ENCODE measurements around the gene SLC35F2. TPM values are rescaled to one million over a fixed set of nuclear protein-coding genes. Genes with fewer than 3 reads are reported as not detected.

Gene SLC35F2
- total and polyA plus RNA-seq, 2 donors (not counting 1 experiment from before 2014, with no cell fraction given): 2.8 to 7.4 TPM

GRCh38 chr11:107849790-107850189, 8.8 kb downstream of the SLC35F2 start:
- H3K4me3 ChIP-seq (replicated peaks in 1 of 4; ENCODE audit: control extremely low read depth in 1 of 4, insufficient read depth in 1 of 4, low read depth in 3 of 4, low read length in 4 of 4): no peak overlapping the region
- H3K4me2 ChIP-seq (ENCODE audit: extremely low read depth, insufficient read depth, low read length): no peak overlapping the region
- no peaks in the 10 kb centered on the region for H4K20me1 ChIP-seq (ENCODE audit: control insufficient read depth, extremely low read depth, insufficient read depth, low read length)
- no peaks in the 10 kb centered on the region for H3K36me3 ChIP-seq (ENCODE audit: control insufficient read depth, insufficient read depth, low read length)
- H3K4me1 ChIP-seq (ENCODE audit: control insufficient read depth, extremely low read depth, insufficient read depth, low read length): no peaks in the 10 kb centered on the region
- TF ChIP-seq EZH2 (IDR thresholded peaks at IDR 0.05; ENCODE audit: low read length, missing control alignments) (no peak), CTCF (conservative IDR thresholded peaks at IDR 0.05 in 1 of 2, IDR thresholded peaks at IDR 0.05 in 1 of 2; ENCODE audit: low read depth in 1 of 2, low read length in 2 of 2) (no peak)
- no peaks in the 10 kb centered on the region for H3K9me3 ChIP-seq (ENCODE audit: control insufficient read depth, insufficient read depth, low read depth, low read length)
- H3K27me3 ChIP-seq (ENCODE audit: control insufficient read depth, insufficient read depth, low read length): no peaks in the 10 kb centered on the region
- H3K9ac ChIP-seq (ENCODE audit: insufficient read depth, low read length): no peak overlapping the region
- no peak overlapping the region for H2AFZ ChIP-seq (ENCODE audit: low read length)
- DNase-seq (ENCODE audit: low read depth in 2 of 2): no peak
- H3K79me2 ChIP-seq (ENCODE audit: control insufficient read depth, insufficient read depth, low read length): no peaks in the 10 kb centered on the region
- H3K27ac ChIP-seq (ENCODE audit: insufficient read depth, low read length): no peak overlapping the region

- no peak overlapping the region for H3K27ac ChIP-seq (ENCODE audit: insufficient read depth, low read length)
- H3K27me3 ChIP-seq (ENCODE audit: control insufficient read depth, insufficient read depth, low read length): no peaks in the 10 kb centered on the region
- H3K36me3 ChIP-seq (ENCODE audit: control insufficient read depth, insufficient read depth, low read length): no peaks in the 10 kb centered on the region
- no peak overlapping the region for H3K4me3 ChIP-seq (replicated peaks in 1 of 4; ENCODE audit: control extremely low read depth in 1 of 4, insufficient read depth in 1 of 4, low read depth in 3 of 4, low read length in 4 of 4)
- H3K79me2 ChIP-seq (ENCODE audit: control insufficient read depth, insufficient read depth, low read length): no peaks in the 10 kb centered on the region
- H3K4me2 ChIP-seq (ENCODE audit: extremely low read depth, insufficient read depth, low read length): no peak overlapping the region
- H3K4me1 ChIP-seq (ENCODE audit: control insufficient read depth, extremely low read depth, insufficient read depth, low read length): no peaks in the 10 kb centered on the region
- no peak overlapping the region for H3K9ac ChIP-seq (ENCODE audit: insufficient read depth, low read length)
- no peak for DNase-seq (ENCODE audit: low read depth in 2 of 2)
- no peaks in the 10 kb centered on the region for H4K20me1 ChIP-seq (ENCODE audit: control insufficient read depth, extremely low read depth, insufficient read depth, low read length)
- no peak overlapping the region for H2AFZ ChIP-seq (ENCODE audit: low read length)
- no peaks in the 10 kb centered on the region for H3K9me3 ChIP-seq (ENCODE audit: control insufficient read depth, insufficient read depth, low read depth, low read length)
- TF ChIP-seq CTCF (conservative IDR thresholded peaks at IDR 0.05 in 1 of 2, IDR thresholded peaks at IDR 0.05 in 1 of 2; ENCODE audit: low read depth in 1 of 2, low read length in 2 of 2) (no peak), EZH2 (IDR thresholded peaks at IDR 0.05; ENCODE audit: low read length, missing control alignments) (no peak)
Measured at GRCh38 chr11:107848345-107848744, 10.2 kb downstream of the SLC35F2 start.

DNA sequence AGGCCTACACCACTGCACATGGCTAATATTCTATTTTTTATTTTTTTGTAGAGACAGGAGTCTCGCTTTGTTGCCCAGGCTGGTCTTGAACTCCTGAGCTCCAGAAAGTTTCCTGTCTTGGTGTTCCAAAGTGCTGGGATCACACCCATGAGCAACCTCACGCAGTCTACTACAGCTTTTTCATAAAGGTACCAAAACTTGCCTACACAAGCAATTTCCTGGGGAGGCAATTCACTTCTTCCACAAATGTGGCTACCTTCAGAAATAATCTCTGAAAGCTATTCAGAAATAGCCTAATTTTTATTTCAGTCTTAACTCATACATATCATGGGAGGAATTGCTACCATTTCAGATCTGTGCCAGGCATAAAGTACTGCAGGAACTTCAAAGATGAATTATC, 11.4 kb downstream of the SLC35F2 start:
- H4K20me1 ChIP-seq (ENCODE audit: control insufficient read depth, extremely low read depth, insufficient read depth, low read length): no peaks in the 10 kb centered on the region
- no peak for TF ChIP-seq CTCF (conservative IDR thresholded peaks at IDR 0.05 in 1 of 2, IDR thresholded peaks at IDR 0.05 in 1 of 2; ENCODE audit: low read depth in 1 of 2, low read length in 2 of 2)
- TF ChIP-seq EZH2 (IDR thresholded peaks at IDR 0.05; ENCODE audit: low read length, missing control alignments): no peak
- H3K9ac ChIP-seq (ENCODE audit: insufficient read depth, low read length): no peak overlapping the region
- H3K79me2 ChIP-seq (ENCODE audit: control insufficient read depth, insufficient read depth, low read length): no peaks in the 10 kb centered on the region
- H3K36me3 ChIP-seq (ENCODE audit: control insufficient read depth, insufficient read depth, low read length): no peaks in the 10 kb centered on the region
- no peak overlapping the region for H3K4me2 ChIP-seq (ENCODE audit: extremely low read depth, insufficient read depth, low read length)
- H3K4me3 ChIP-seq (replicated peaks in 1 of 4; ENCODE audit: control extremely low read depth in 1 of 4, insufficient read depth in 1 of 4, low read depth in 3 of 4, low read length in 4 of 4): no peak overlapping the region
- no peaks in the 10 kb centered on the region for H3K27me3 ChIP-seq (ENCODE audit: control insufficient read depth, insufficient read depth, low read length)
- no peaks in the 10 kb centered on the region for H3K9me3 ChIP-seq (ENCODE audit: control insufficient read depth, insufficient read depth, low read depth, low read length)
- H2AFZ ChIP-seq (ENCODE audit: low read length): no peak overlapping the region
- no peak overlapping the region for H3K27ac ChIP-seq (ENCODE audit: insufficient read depth, low read length)
- no peaks in the 10 kb centered on the region for H3K4me1 ChIP-seq (ENCODE audit: control insufficient read depth, extremely low read depth, insufficient read depth, low read length)
- DNase-seq (ENCODE audit: low read depth in 2 of 2): no peak

Measured in fibroblast of lung (primary cell).